GM19025 (cell line): ENCODE results near the gene PLXNC1.
A peak's percentile ranks its signal among the peaks of the same experiment; 100 is the strongest.
"Not testable (repeated sequence)": the region's sequence is repeated elsewhere in the genome, so short reads cannot be mapped to it uniquely, and the experiment has no call there.

Experiments
- ATAC-seq: cut with Tn5 transposase; IDR thresholded peaks from one replicate; pipeline ENCODE4 v1.9.1; 2021; ENCODE audit warnings: mild to moderate bottlenecking, low read depth, moderate library complexity; ENCODE audit not compliant: unreplicated experiment

The PLXNC1 gene

GRCh38 chr12:94284859-94285258 lies 136.5 kb downstream of the PLXNC1 start:
- no peak for ATAC-seq

GRCh38 chr12:94285943-94286582 lies 137.7 kb downstream of the PLXNC1 start:
- no peak for ATAC-seq

- ATAC-seq: no peak
These were observed 138.3 kb downstream of the PLXNC1 start for GRCh38 chr12:94286583-94287244.

GRCh38 chr12:94287245-94287628 lies 138.9 kb downstream of the PLXNC1 start:
- no peak for ATAC-seq

- ATAC-seq: no peak
These were observed 141.3 kb downstream of the PLXNC1 start for GRCh38 chr12:94289461-94290312.

- no peak for ATAC-seq
These were observed 142.0 kb downstream of the PLXNC1 start for GRCh38 chr12:94290353-94290752.

GRCh38 chr12:94297096-94297699 lies 148.8 kb downstream of the PLXNC1 start:
- ATAC-seq: no peak

GRCh38 chr12:94297876-94298505 lies 149.6 kb downstream of the PLXNC1 start:
- ATAC-seq: no peak

GRCh38 chr12:94299846-94300245 lies 151.5 kb downstream of the PLXNC1 start:
- no peak for ATAC-seq

GRCh38 chr12:94304012-94304411 lies 155.6 kb downstream of the PLXNC1 start:
- ATAC-seq: no peak

GRCh38 chr12:94304566-94305061 lies 156.2 kb downstream of the PLXNC1 start:
- ATAC-seq: no peak

GRCh38 chr12:94305130-94305957 lies 157.0 kb downstream of the PLXNC1 start:
- peak; percentile 46 for ATAC-seq

GRCh38 chr12:94308612-94309011 lies 160.2 kb downstream of the PLXNC1 start:
- ATAC-seq: no peak

- ATAC-seq: peak; percentile 67
These were observed 161.0 kb downstream of the PLXNC1 start for GRCh38 chr12:94309373-94309772.

GRCh38 chr12:94312378-94312777 lies 164.0 kb downstream of the PLXNC1 start:
- no peak for ATAC-seq

- not testable (repeated sequence) for ATAC-seq
These were observed 168.2 kb downstream of the PLXNC1 start for GRCh38 chr12:94316600-94316999.

- no peak for ATAC-seq
These were observed 169.8 kb downstream of the PLXNC1 start for GRCh38 chr12:94318181-94318580.

GRCh38 chr12:94320109-94320508 lies 171.7 kb downstream of the PLXNC1 start:
- no peak for ATAC-seq

- ATAC-seq: no peak
These were observed 174.0 kb downstream of the PLXNC1 start for GRCh38 chr12:94322346-94322745.
